AG04449 (cell line): ENCODE measurements around the gene SEMA3B.
"Not testable (repeated sequence)": the region's sequence is repeated elsewhere in the genome, so short reads cannot be mapped to it uniquely, and the experiment has no call there.

Experiments
- CTCF ChIA-PET: fragments of 350-600 bp; formaldehyde crosslinking; extraction: SDS; loops from one replicate; lab custom pipeline; 2021; ENCODE audit warnings: antibody characterized with exemption; lab: Yijun Ruan, JAX
- POLR2A ChIA-PET: fragments of 400-600, 350-600 bp; formaldehyde crosslinking; extraction: SDS; loops from one replicate; lab custom pipeline; 2020; ENCODE audit warnings: antibody characterized with exemption, inconsistent platforms; lab: Yijun Ruan, JAX
- DNase-seq: peaks from one replicate; pipeline ENCODE4 v3.0.0-alpha.2; 2010; ENCODE audit warnings: low read depth, low spot score
- H3K4me3 ChIP-seq: 2 replicates; pipeline ENCODE4 v1.5.1; 2011; ENCODE audit warnings: low read depth, mild to moderate bottlenecking, control low read depth, low read length
- CTCF ChIP-seq: IDR thresholded peaks from one replicate; pipeline ENCODE4 v1.5.1; 2011; ENCODE audit warnings: mild to moderate bottlenecking, moderate library complexity, low read length, control low read depth, inconsistent platforms; ENCODE audit not compliant: insufficient read depth; ENCODE audit errors: missing control alignments

SEMA3B gene

GRCh38 chr3:50278123-50278879 lies 9.4 kb downstream of the SEMA3B start:
- no peak for TF ChIP-seq CTCF
- POLR2A ChIA-PET, result no interaction called here
- CTCF ChIA-PET, result interaction anchor here (1.3 to 40.0 kb wide), 5 partner anchors 8 to 89 kb away, joined by 4 to 1609 read pairs (median 10); partner anchors contain the start of genes GNAI2, GNAT1 and SEMA3B
- no peak overlapping the region for H3K4me3 ChIP-seq
- DNase-seq, result no peak

DNA sequence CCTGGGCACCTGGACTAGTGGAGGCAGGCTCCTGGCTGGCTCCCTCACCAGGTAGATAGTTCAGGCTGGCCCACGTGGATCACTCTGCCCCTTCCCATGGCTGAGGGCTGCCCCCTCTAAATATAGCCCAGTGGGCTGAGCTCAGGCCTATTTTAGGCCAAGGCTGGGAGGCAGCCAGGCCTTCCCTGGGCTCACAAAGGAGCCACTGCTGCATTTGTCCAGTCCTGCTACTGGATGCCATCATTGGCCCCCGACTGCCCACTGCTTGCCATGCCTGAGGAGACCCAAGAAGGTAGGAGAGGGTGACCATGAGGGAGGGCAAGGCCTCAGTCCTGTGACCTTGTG lies 9.9 kb downstream of the SEMA3B start, which contains the start of gene LSMEM2:
LSMEM2 (plus strand) TSS at position 208 of the 345 bp plus-strand sequence; CDS start at position 235, 27 bp downstream.
- CTCF ChIA-PET, result interaction anchor here (1.3 to 40.0 kb wide), 5 partner anchors 9 to 90 kb away, joined by 4 to 1609 read pairs (median 10); partner anchors contain the start of genes GNAI2, GNAT1 and SEMA3B
- POLR2A ChIA-PET, result no interaction called here
- TF ChIP-seq CTCF, result no peak
- DNase-seq, result no peak
- no peak within 1 kb of the TSS for H3K4me3 ChIP-seq

DNA sequence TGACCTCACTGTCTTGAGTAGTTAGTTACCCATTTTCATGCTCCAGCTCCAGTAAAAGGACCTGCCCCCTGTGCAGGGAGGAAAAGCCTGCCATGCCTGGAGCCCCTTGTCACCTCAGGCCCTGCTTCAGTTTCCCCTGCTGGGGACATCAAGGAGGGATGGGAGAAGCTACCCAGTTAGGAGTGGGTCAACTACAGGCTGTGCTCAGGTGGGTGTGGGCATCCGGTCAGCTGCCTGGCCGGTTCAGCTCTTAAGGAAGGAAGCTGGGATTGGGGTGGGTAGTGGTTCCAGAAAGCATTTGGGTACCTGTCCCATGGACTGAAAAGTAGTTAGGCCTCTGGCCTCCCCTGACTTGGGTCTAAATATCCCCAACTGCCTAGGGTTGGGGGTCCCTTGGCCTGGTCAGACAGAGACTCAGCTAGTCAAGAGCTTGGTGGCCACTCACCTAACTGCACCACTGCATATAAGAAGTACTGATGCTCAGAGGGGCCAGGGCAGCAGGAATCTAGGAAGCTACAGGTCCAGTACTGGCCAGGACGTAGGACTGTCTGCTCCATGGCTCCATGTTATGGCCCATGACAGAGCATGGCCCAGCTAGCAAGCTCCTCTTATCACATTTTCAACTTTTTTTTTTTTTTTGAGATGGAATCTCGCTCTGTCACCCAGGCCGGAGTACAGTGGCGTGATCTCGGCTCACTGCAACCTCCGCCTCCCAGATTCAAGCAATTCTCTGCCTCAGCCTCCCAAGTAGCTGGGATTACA lies 10.5 kb downstream of the SEMA3B start:
- ChIA-PET POLR2A (interaction anchor here (0.6 to 1.3 kb wide), 3 partner anchors 10 to 63 kb away, joined by 3 to 6 read pairs (median 5); no protein-coding TSS in a partner anchor), CTCF (interaction anchor here (1.3 to 40.0 kb wide), 5 partner anchors 8 to 90 kb away, joined by 4 to 1609 read pairs (median 10); partner anchors contain the start of genes GNAI2, GNAT1 and SEMA3B)
- no peak for TF ChIP-seq CTCF
- H3K4me3 ChIP-seq, result no peak overlapping the region
- DNase-seq, result no peak

- CTCF ChIA-PET, result interaction anchor here (0.6 to 40.0 kb wide), 5 partner anchors 10 to 91 kb away, joined by 3 to 1609 read pairs (median 11); partner anchors contain the start of genes GNAI2 and GNAT1
- POLR2A ChIA-PET, DNase-seq, H3K4me3 ChIP-seq: not testable (repeated sequence)
Measured at GRCh38 chr3:50284121-50284520, 15.2 kb downstream of the SEMA3B start.

DNA sequence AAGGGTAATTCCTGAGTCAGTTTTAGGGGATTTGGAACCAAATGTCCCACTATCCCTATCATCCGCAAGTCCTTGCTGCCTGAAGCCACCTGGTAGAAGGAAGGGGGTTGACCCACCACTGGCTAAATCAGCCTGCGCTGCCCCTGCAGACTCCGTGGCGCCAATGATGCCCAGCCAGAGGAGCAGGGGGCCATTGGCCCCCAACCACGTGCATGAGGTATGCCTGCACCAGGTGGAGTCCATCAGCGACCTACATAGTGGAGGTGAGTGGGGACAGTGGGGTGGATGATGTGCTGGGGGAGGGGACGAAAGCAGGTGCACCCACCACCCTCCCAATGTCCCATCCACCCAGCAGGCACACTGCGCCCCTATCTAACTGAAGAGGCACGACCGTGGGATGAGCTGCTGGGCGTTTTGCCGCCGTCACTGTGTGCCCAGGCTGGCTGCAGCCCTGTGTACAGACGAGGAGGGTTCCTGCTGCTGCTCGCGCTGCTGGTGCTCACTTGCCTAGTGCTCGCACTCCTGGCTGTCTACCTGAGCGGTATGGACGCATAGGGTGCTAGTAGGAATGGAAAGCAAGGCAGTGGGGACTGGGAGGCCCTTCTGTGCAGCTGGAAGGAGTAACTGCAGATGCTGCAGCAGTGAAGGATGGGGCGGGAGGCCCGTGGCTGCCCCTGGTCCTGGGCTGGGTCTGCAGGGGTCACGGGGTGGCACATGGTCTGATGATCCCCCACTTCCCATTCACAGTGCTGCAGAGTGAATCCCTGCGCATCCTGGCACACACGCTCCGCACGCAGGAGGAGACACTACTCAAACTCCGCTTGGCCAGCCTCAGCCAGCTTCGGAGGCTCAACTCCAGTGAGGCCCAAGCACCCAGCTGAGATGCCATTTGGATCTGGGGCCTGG lies 17.6 kb downstream of the SEMA3B start:
- CTCF ChIA-PET, result interaction anchor here (1.0 to 1.9 kb wide), 5 partner anchors 8 to 60 kb away, joined by 3 to 9 read pairs (median 3); partner anchors contain the start of genes LSMEM2 and SEMA3B
- no peak overlapping the region for H3K4me3 ChIP-seq
- no peak for DNase-seq
- POLR2A ChIA-PET, result no interaction called here
- no peak for TF ChIP-seq CTCF

DNA sequence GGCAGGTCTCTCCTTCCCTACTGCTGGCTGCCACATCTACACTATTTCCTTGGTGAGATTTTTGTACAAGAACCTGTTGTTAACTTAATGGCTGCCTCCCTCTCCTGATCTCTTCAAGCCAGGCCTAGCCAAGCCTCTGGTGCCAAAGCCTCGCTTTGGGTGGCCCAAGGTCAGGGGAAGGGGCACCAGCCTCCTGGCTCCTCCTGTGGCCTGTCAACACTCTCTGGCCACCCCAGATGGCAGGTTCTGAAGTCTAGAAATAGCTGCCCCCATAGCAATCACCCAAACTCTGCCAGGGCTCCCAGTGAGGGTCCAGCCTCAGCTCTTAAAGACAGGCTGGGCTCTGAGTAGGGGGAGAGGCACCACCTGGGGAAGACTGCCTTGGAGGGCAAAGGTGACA lies 18.3 kb downstream of the SEMA3B start:
- POLR2A ChIA-PET, result no interaction called here
- TF ChIP-seq CTCF, result no peak
- no peak overlapping the region for H3K4me3 ChIP-seq
- CTCF ChIA-PET, result interaction anchor here (1.0 to 7.0 kb wide), 6 partner anchors 8 to 94 kb away, joined by 3 to 31 read pairs (median 3); partner anchors contain the start of genes LSMEM2 and SEMA3B
- no peak for DNase-seq
